GM19023 (cell line): ENCODE data around the gene CCR4.
"Not testable (repeated sequence)": the region's sequence is repeated elsewhere in the genome, so short reads cannot be mapped to it uniquely, and the experiment has no call there.

Experiments
- ATAC-seq: cut with Tn5 transposase; IDR thresholded peaks from one replicate; pipeline ENCODE4 v1.9.1; 2021; ENCODE audit warnings: mild to moderate bottlenecking, moderate library complexity; ENCODE audit not compliant: unreplicated experiment

CCR4 gene

DNA sequence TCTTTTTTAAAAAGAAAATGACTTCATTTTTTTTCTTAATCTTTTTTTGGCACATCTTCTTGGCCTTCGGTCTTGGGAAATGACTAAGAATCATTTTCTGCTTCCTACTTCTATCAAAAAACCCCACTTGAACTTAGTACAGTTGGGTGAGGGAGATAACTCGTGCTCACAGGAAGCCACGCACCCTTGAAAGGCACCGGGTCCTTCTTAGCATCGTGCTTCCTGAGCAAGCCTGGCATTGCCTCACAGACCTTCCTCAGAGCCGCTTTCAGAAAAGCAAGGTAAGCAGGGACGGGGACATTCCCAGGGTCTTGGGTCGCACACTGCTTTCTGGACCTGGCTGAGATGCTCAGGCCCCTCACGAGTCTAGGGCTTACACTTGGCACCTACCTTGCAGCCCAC is at the start of gene CCR4:
Gene CCR4, plus strand, starts transcription at position 235 of the 402 bp plus-strand sequence. CDS start 1,779 bp downstream, outside the sequence.
- no peak for ATAC-seq

DNA sequence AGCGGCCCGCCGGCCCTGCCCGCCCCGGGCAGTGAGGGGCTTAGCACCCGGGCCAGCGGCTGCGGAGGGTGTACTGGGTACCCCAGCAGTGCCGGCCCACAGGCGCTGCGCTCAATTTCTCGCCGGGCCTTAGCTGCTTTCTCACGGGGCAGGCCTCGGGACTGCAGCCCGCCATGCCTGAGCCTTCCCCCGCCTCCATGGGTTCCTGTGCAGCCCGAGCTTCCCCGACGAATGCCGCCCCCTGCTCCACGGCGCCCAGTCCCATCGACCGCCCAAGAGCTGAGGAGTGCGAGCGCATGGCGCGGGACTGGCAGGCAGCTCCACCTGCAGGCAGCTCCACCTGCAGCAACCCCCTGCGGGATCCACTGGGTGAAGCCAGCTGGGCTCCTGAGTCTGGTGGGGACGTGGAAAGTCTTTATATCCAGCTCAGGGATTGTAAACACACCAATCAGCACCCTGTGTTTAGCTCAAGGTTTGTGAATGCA is 48.5 kb upstream of the CCR4 start:
- ATAC-seq: peak; percentile 57

DNA sequence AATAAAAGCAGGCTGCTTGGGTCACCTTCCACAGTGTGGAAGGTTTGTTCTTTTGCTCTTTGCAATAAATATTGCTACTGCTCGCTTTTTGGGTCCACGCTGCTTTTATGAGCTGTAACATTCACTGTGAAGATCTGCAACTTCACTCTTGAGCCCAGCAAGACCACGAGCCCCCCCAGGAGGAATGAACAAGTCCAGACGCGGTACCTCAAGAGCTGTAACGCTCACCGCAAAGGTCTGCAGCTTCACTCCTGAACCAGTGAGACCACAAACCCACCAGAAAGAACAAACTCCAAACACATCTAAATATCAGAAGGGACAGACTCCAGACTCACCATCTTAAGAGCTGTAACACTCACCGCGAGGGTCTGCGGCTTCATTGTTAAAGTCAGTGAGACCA is 47.5 kb upstream of the CCR4 start:
- ATAC-seq: no peak

DNA sequence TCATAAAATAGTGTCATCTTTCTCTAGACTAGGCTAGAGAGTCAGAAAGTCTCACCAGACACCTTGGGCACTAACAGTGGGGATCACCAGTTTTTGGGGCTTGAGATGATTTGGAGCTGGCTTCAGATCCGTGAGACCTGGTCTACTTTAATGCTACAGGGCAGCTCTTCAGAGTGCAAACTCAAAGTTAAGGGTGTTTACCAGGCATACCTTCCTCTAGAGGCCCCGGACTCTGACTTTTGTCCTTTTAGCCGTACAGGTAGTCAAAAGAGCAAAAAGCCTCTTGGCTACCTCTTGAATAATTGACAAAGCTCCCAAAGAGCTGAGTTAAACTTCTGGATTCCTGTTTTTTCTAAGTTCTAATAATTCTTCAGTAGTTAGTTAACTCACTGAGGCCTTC is 41.4 kb upstream of the CCR4 start:
- ATAC-seq: no peak

DNA sequence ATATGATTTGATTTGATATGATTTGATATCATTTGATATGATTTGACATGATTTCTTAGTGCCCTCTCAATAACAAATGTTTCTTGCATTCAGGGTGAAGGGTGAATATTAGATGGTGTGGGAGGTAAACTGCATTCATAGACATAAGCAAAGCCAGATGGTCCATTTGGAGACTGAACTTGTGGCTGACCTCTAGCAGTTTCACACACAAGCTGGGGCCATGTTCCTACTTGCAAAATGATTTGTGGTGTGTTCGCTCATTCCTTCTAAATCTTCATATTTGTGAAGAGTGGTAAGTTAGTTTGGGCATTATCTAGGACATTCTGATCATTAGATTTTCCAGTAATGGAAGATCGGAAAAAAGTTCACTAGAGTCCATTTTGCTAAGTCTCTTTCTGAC is 40.5 kb upstream of the CCR4 start:
- no peak for ATAC-seq

DNA sequence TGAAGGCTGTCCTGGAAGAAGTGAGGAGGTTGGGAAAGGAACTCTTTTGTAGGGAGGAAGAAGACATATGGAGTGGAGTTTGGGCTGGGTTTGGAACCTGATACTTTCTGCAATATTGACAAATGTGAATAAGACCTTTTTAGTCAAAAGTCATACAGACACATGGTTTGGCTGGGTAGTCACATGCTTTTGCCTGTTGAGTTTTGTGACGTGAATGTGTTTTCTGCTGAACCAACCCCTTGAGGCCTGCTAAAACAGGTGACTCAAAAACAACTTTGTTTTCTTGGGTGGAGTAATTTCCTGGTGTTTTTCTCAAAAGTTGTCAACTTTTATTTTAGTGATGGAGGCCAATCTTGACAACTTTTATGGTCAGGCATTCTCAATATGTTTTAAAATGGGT is 39.4 kb upstream of the CCR4 start:
- no peak for ATAC-seq

DNA sequence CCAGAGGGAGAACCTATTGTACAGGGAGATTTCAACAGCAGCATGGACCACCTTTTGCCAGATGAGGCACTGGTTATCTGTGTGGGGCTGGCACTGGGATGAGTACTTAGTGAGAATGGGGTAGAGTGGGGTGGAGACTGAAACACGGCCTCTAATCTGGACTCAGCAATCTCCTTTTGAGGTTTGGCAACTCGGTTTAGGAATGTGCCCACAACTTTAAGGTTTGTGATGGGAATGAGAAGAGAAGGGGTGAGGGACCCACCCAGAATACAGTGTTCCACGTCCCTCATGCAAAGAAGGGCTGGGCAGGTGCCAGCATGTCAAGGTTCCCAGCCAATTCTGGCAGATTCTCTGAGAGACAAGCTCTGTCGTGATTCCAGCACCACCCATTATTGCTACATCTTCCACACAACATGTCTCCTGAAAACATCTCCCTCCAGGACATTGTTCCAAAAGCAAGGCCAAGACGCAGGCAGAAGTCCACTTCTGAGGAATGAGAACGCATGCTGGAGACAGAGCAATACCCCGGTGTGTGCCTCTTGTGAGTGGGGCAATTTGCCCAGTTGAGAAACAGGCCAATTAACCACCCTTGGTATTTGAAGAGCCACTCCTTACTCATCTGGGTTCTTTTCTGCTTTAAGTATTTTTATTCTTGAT is 37.5 kb upstream of the CCR4 start:
- no peak for ATAC-seq

DNA sequence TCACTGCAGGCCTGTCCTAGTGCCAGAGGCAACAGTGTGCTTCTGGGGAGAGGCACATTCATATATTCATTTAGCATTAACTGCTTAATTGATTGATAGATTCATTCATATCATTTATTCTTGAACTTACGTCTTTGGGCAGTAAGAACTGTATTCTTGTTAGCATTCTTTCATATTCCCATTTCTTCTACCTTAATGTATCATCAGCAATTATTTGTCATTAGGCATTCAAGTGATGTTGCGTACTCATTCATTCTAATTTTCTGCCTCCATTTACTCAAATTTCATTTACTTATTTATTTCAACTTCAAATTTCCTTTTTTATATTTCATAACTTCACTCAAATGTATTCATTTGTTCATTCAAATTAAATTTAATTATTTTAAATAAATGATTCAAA is 31.5 kb upstream of the CCR4 start:
- no peak for ATAC-seq

DNA sequence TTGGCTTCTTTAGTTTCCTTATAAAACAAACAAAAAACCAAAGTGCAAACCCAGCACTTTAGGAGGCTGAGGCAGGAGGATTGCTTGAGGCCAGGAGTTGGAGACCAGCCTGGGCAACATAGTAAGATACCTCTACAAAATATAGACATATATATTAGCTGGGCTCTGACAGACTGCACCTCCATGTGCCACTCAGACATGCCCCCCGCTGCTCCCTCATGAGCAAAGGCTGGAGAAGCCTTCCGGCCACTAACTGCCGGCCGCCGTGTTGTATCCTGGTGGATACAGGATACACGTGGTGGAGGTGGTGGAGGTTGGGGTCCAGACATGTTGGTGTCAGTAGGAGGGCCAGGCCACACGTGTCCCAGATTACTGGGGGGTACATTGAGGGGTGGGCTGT is 29.4 kb upstream of the CCR4 start:
- no peak for ATAC-seq

DNA sequence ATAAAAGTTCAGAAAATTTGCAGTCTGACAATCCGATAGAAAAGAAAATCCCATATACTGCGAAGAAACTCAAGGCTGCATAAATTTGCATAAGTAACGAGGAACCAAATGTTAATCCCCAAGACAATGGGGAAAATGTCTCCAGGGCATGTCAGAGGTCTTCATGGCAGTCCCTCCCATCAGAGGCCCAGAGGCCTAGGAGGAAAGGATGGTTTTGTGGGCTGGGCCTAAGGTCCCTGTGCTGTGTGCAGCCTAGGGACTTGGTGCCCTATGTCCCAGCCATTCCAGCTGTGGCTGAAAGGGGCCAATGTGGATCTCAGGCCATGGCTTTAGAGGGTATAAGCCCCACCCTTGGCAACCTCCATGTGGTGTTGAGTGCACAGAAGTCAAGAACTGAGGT is 21.3 kb upstream of the CCR4 start:
- ATAC-seq: no peak

DNA sequence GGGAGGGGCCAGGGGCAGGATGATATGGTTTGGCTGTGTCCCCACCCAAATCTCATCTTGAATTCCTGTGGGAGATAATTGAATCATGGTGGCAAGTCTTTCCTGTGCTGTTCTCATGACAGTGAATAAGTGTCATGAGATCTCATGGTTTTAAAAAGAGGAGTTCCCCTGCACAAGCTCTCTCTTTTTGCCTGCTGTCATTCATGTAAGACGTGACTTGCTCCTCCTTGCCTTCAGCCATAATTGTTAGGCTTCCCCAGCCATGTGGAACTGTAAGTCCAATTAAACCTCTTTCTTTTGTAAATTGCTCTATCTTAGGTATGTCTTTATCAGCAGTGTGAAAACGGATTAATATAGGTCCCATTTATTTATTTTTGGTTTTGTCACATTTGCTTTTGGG is 20.2 kb upstream of the CCR4 start:
- ATAC-seq: not testable (repeated sequence)

DNA sequence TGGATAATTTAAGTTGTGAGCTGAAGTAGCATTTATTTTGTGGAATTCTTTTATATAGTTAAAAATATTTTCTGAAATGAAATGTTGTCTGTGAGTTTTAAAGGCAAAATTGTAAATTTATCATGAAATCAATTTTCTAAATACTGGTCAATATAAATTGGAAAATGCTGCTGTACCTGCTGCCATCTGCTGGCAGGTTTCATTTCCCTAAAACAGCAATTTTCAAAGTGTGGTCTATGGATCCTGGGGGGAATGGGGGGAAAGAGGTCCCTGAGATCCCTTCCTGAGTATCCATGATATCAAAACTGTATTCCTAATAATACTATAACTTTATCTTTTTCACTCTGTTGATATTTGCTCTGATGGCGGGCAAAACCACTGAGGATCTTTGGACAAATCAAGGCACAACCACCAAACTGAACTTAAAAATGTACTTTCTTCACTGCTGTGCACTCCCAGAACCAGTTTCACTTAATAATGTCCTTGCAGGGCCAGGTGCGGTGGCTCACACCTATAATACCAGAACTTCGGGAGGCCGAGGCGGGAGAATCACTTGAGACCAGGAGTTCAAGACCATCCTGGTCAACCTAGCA is 17.2 kb upstream of the CCR4 start:
- no peak for ATAC-seq

DNA sequence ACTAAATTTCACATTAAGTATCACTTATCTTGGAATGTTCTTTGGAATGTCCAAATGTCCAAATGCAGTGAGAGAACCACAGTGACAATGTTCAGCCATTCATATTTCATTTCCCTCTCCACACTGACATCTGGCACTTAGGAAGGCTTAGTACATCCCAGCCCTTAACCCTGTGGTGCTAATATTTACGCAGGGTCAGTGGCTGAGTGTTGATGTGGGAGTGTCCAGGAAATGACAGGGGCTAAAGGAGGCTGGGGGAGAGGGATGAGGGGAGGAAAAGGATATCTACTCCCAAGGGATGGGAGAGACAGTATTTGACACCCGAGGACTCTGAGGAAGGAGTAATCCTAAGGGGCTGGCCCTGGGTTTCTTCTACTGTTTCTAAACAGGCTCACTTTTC is 14.1 kb upstream of the CCR4 start:
- no peak for ATAC-seq

DNA sequence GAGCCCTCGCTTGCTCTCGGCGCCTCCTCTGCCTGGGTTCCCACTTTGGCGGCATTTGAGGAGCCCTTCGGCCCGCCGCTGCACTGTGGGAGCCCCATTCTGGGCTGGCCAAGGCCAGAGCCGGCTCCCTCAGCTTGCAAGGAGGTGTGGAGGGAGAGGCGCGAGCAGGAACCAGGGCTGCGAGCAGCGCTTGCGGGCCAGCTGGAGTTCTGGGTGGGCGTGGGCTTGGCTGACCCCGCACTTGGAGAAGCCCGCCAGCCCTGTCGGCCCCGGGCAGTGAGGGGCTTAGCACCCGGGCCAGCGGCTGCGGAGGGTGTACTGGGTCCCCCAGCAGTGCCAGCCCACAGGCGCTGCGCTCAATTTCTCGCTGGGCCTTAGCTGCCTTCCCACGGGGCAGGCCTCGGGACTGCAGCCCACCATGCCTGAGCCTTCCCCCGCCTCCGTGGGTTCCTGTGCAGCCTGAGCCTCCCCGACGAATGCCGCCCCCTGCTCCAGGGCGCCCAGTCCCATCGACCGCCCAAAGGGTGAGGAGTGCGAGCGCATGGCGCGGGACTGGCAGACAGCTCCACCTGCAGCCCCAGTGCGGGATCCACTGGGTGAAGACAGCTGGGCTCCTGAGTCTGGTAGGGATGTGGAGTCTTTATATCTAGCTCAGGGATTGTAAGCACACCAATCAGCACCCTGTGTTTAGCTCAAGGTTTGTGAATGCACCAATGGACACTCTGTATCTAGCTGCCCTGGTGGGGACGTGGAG is 11.7 kb upstream of the CCR4 start:
- ATAC-seq: not testable (repeated sequence)

DNA sequence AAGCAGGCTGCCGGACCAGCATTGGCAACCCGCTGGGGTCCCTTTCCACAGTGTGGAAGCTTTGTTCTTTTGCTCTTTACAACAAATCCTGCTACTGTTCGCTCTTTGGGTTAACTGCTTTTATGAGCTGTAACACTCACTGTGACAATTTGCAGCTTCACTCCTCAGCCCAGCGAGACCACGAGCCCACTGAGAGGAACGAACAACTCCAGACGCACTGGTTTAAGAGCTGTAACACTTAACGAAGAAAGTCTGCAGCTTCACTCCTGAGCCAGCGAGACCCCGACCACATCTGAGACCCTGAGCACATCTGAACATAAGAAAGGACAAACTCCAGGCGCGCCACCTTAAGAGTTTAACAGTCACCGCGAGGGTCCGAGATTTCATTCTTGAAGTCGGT is 10.7 kb upstream of the CCR4 start:
- no peak for ATAC-seq

DNA sequence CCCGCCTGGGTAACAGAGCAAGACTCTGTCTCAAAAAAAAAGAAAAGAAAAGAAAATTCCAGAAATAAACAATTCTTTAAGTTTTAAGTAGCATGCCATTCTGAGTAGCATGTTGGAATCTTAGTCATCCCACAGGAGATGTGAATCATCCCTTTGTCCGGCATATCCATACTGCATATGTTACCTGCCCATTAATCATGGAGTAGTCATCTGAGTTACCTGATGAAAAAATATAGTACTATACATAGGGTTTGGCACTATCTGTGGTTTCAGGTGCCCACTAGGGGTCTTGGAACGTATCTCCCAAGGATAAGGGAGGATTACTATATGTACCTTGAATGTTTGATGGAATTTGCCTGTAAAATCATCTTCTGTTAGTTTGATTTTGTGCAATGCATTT is 6.3 kb upstream of the CCR4 start:
- no peak for ATAC-seq

DNA sequence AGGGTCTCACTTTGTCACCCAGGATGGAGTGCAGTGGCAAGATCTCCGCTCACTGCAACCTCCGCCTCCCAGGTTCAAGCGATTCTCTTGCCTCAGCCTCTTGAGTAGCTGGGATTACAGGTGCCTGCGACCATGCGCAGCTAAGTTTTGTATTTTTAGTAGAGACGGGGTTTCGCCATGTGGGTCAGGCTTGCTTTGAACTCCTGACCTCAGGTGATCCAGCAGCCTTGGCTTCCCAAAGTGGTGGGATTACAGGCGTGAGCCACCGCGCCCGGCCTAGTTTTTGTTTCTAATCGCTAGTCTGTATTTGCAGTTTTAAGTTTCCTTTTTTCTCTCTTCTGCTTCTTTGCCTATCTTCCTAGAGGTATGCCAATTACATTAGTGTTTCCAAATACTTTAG is 5.8 kb upstream of the CCR4 start:
- ATAC-seq: not testable (repeated sequence)

DNA sequence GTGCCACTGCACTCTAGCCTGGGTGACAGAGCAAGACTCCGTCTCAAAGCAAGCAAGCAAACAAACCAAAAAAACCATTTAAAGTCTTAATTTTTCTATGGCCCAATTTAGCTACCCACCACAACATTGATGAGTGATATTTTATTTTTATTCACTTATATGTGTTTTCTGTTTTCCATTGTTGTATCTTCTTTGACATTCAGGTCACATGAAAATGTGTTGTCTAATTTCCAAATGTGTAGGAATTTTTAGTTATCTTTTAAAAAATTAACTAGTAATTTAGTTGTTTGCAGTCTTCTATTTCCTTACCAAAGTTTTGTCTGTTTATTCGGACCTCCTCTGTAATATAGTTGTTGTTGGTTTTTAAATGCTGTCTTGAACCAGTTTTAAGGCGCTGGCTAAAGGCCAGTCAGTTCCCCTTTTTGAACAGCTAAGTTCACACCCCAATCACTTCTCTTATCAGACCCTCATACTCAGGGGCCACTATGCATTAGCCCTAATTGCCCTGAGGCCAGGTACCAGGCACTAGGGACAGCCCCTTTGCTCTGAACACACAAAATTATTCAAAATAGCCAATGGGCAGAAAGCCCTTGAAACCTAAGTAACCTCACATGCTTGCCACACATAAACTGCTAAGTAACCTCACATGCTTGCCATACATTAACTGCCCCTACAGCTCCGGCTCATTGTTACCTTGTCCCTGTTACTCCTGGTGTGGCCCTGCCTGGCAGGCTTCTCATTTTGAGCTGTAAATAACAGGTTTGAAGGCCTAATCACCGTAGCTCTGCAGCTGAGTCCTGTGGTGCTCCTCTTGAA is 4.3 kb upstream of the CCR4 start:
- ATAC-seq: peak; percentile 14

DNA sequence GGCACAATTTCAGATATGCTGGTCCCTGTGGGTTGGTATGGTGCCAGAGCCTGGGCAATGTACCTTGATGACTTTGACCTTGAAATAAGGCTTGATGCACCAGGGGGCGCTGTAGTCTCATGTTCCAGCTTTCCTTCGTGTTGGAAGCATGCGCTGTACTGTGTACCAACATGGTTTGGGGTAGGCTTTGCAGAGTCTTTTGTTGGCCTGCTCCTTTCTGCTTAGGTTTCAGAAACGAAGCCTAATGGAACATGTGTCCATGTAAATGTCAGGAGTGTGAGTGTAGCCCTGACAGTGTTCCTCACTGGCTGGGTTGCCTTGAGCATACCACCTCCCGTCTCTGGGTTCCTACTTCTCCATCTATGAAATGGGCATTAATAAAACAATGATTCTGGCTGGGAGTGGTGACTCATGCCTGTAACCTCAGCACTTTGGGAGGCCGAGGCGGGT is 3.6 kb upstream of the CCR4 start:
- ATAC-seq: peak; percentile 88

DNA sequence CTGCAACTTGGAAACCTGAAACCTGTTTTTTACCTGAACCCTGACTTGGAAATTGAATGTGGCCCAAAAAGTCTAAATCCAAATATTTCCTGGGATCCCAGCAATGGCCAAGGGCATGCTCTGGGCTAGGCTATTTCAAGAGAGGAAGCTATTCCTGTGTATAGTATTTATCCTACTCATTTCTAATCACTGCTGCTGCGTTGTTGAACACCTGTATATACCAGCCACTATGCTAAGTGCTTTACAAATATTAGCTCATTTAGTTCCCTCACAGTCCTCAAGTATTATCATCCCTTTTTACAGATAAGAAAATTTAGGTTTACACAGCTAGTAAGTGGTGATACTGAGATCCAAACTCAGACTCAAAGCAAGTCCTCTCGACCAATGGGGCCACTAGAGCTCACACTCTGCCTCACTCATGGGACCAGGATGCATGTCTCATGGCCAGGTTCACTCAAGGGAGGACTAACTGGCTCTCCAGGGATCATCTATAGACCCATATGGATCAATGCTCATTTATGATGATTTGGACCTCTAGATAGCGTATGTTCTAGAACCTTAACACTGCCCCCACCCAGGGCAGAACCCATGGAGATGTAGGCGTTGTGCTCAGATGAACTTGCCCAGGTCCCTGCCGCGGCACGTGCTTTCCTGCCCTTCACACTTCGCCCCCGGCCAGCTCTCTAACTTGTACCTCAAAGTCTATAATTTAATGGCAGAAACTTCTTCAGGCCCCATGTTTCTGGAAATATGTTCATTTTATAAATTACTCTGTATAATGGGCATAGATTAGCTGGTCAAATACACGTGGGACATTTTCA is 2.6 kb upstream of the CCR4 start:
- ATAC-seq: no peak
